ENCODE data around the gene PCDH9.

- TF ChIP-seq CTCF (IDR thresholded peaks at IDR 0.05; ENCODE audit: low read depth, low read length), result no peak
- TF ChIP-seq POLR2A (IDR thresholded peaks at IDR 0.05; ENCODE audit: extremely low read depth, insufficient read length), result no peak
- no peak for TF ChIP-seq MAX (IDR thresholded peaks at IDR 0.05; ENCODE audit: low read depth, low read length)
These were observed 591.1 kb downstream of the PCDH9 start for GRCh38 chr13:66639044-66639443.
